ENCODE measurements around the gene RTP5. TPM values are rescaled to one million over a fixed set of nuclear protein-coding genes. Genes with fewer than 3 reads are reported as not detected.

The RTP5 gene
- polyA plus RNA-seq, 1 of the 3 experiments (the other 2 are of a cell fraction), result not detected

DNA sequence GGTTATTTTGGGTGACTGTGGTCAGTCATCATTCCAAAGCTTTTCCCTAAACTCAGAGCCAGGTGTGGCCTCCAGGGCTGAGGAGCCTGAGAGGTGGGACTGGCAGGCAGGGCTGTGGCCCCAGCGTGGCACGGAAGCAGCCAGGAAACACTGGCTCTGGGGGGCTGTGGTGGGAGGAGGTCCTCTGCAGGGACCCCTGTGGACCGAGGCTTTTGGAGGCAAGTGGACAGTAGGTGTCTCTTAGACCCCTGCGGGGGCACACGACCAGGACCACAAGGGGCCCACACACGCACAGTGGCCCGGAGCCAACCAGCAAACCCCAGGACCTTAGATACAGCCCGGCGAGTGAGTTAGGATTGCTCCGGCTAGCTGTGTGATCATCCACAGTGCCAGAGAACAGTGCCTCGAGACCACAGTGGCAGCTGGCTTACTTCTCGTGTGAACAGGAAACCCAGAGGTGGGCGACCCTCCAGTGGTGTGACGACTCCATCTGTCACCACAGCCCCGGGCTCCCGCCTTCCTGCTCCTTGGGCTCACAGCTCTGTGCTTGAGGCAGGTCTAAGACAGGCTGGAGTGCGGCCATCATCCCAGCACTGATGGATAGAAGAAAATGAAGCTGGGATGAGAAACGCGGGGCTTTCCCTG lies 1.6 kb upstream of the RTP5 start:
- Histone ChIP-seq H4K20me1 (ENCODE audit: insufficient read depth) (no peaks in the 10 kb centered on the region), H3K79me2 (ENCODE audit: insufficient read depth) (no peaks in the 10 kb centered on the region), H3K27ac (ENCODE audit: low read depth in 2 of 2, low read length in 1 of 2) (no peak overlapping the region), H3K9me2 (no peaks in the 10 kb centered on the region), H3K27me3 (ENCODE audit: insufficient read depth) (no peaks in the 10 kb centered on the region), H3K4me2 (no peak overlapping the region), H3K9me3 (no peaks in the 10 kb centered on the region), H2AFZ (ENCODE audit: low read depth) (no peak overlapping the region), H3K4me3 (ENCODE audit: low read depth in 2 of 2, low read length in 1 of 2) (no peak overlapping the region), H3F3A (replicated peaks; ENCODE audit: insufficient read depth) (peaks cover 4% of the 10 kb centered on the region), H3K4me1 (ENCODE audit: control insufficient read depth in 1 of 2, insufficient read depth in 2 of 2, low read depth in 1 of 2, low read length in 1 of 2) (peaks cover 0 to 4% of the 10 kb centered on the region in 2 experiments; a peak in 1 of 4 replicates), H3K9ac (no peak overlapping the region), H3K36me3 (replicated peaks in 1 of 2; ENCODE audit: control insufficient read depth in 1 of 2, insufficient read depth in 2 of 2, low read length in 1 of 2) (no peaks in the 10 kb centered on the region)
- ChIA-PET CTCF (interaction anchor here (0.7 to 3.3 kb wide), 8 partner anchors 9 to 202 kb away, joined by 3 to 20 read pairs (median 4); no protein-coding TSS in a partner anchor), POLR2A (interaction anchor here (1.4 kb wide), 1 partner anchor 15 kb away, joined by 3 read pairs; no protein-coding TSS in a partner anchor)
- peak; percentile 42 for DNase-seq
- 87% methylated on average over 11 of the region's 19 CpGs for WGBS (ENCODE audit: low lambda C conversion rate)
- TF ChIP-seq FOSL2 (IDR thresholded peaks at IDR 0.05; ENCODE audit: borderline replicate concordance, low read depth) (no peak), RCOR1 (IDR thresholded peaks at IDR 0.05; ENCODE audit: low read length) (no peak), TCF12 (IDR thresholded peaks at IDR 0.05) (no peak), MEF2A (IDR thresholded peaks at IDR 0.05; ENCODE audit: borderline replicate concordance, low read depth) (no peak), FOXM1 (IDR thresholded peaks at IDR 0.05; ENCODE audit: low read depth) (no peak), TEAD4 (IDR thresholded peaks at IDR 0.05; ENCODE audit: borderline replicate concordance, insufficient read depth) (no peak), GATA2 (CRISPR knock-in tag; IDR thresholded peaks at IDR 0.05) (no peak), JUND (IDR thresholded peaks at IDR 0.05) (no peak)
- TF ChIP-seq, protein P1, sequence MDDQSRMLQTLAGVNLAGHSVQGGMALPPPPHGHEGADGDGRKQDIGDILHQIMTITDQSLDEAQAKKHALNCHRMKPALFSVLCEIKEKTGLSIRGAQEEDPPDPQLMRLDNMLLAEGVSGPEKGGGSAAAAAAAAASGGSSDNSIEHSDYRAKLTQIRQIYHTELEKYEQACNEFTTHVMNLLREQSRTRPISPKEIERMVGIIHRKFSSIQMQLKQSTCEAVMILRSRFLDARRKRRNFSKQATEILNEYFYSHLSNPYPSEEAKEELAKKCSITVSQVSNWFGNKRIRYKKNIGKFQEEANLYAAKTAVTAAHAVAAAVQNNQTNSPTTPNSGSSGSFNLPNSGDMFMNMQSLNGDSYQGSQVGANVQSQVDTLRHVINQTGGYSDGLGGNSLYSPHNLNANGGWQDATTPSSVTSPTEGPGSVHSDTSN (IDR thresholded peaks at IDR 0.05), result no peak

DNA sequence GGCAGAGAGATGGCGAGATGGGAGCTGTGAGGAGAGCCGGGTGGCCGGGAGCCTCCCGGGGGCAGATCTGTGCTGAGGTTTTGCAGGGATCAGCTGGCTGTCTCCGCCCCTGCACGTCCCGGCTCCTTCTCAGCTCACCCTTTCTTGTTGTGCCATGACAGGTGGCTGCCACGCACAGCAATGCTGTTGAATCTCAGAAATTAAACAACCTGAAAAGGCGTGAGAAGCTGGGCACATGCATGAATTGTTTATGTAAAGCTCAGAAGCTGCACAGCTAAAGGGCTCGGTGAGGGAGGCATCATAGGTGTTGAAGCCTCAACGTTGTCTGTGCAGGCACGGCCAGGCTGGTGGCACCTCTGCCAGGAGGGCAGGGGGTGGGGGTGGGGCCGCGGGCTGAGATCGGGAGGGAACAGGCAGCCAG lies 858 bp upstream of the RTP5 start:
- H3K27ac ChIP-seq (ENCODE audit: low read depth in 2 of 2, low read length in 1 of 2), result no peak overlapping the region
- H3K9me2 ChIP-seq, result no peaks in the 10 kb centered on the region
- peaks cover 4% of the 10 kb centered on the region for H3F3A ChIP-seq (replicated peaks; ENCODE audit: insufficient read depth)
- H3K36me3 ChIP-seq (replicated peaks in 1 of 2; ENCODE audit: control insufficient read depth in 1 of 2, insufficient read depth in 2 of 2, low read length in 1 of 2), result no peaks in the 10 kb centered on the region
- no peak for TF ChIP-seq NFIC (IDR thresholded peaks at IDR 0.05; ENCODE audit: borderline replicate concordance)
- TF ChIP-seq CHD2 (IDR thresholded peaks at IDR 0.05; ENCODE audit: low read length, partially characterized antibody), result no peak
- no peak for TF ChIP-seq GATA2 (CRISPR knock-in tag; IDR thresholded peaks at IDR 0.05)
- no peak for TF ChIP-seq NRF1 (IDR thresholded peaks at IDR 0.05; ENCODE audit: low read depth, low read length)
- TF ChIP-seq, protein P2, sequence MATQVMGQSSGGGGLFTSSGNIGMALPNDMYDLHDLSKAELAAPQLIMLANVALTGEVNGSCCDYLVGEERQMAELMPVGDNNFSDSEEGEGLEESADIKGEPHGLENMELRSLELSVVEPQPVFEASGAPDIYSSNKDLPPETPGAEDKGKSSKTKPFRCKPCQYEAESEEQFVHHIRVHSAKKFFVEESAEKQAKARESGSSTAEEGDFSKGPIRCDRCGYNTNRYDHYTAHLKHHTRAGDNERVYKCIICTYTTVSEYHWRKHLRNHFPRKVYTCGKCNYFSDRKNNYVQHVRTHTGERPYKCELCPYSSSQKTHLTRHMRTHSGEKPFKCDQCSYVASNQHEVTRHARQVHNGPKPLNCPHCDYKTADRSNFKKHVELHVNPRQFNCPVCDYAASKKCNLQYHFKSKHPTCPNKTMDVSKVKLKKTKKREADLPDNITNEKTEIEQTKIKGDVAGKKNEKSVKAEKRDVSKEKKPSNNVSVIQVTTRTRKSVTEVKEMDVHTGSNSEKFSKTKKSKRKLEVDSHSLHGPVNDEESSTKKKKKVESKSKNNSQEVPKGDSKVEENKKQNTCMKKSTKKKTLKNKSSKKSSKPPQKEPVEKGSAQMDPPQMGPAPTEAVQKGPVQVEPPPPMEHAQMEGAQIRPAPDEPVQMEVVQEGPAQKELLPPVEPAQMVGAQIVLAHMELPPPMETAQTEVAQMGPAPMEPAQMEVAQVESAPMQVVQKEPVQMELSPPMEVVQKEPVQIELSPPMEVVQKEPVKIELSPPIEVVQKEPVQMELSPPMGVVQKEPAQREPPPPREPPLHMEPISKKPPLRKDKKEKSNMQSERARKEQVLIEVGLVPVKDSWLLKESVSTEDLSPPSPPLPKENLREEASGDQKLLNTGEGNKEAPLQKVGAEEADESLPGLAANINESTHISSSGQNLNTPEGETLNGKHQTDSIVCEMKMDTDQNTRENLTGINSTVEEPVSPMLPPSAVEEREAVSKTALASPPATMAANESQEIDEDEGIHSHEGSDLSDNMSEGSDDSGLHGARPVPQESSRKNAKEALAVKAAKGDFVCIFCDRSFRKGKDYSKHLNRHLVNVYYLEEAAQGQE (IDR thresholded peaks at IDR 0.05; ENCODE audit: low read depth, low read length), result no peak
- H3K4me1 ChIP-seq (ENCODE audit: control insufficient read depth in 1 of 2, insufficient read depth in 2 of 2, low read depth in 1 of 2, low read length in 1 of 2), result peaks cover 0 to 4% of the 10 kb centered on the region in 2 experiments; a peak in 1 of 4 replicates
- H3K79me2 ChIP-seq (ENCODE audit: insufficient read depth), result no peaks in the 10 kb centered on the region
- H3K27me3 ChIP-seq (ENCODE audit: insufficient read depth), result no peaks in the 10 kb centered on the region
- H3K9me3 ChIP-seq, result no peaks in the 10 kb centered on the region
- no peak overlapping the region for H3K4me3 ChIP-seq (ENCODE audit: low read depth in 2 of 2, low read length in 1 of 2)
- no peak overlapping the region for H3K9ac ChIP-seq
- ChIA-PET CTCF (interaction anchor here (0.7 to 3.3 kb wide), 9 partner anchors 9 to 203 kb away, joined by 3 to 20 read pairs (median 4); partner anchors contain the start of gene ING5), POLR2A (interaction anchor here (1.1 to 1.4 kb wide), 2 partner anchors 16 to 134 kb away, joined by 3 read pairs; partner anchors contain the start of gene D2HGDH)
- H3K4me2 ChIP-seq, result no peak overlapping the region
- DNase-seq, result peak; percentile 57
- 55% methylated on average over 14 of the region's 15 CpGs for WGBS (ENCODE audit: low lambda C conversion rate)
- no peak overlapping the region for H2AFZ ChIP-seq (ENCODE audit: low read depth)
- no peaks in the 10 kb centered on the region for H4K20me1 ChIP-seq (ENCODE audit: insufficient read depth)
